HCT116 (cell line): ENCODE data around the gene DNAAF5.

Experiments used
- CBX3 ChIP-seq: IDR thresholded peaks from 2 replicates; pipeline ENCODE4 v1.6.1; 2012; ENCODE audit warnings: low read depth
- CEBPB ChIP-seq: IDR thresholded peaks from 2 replicates; pipeline ENCODE4 v1.6.1; 2012; ENCODE audit warnings: low read depth
- EGR1 ChIP-seq: IDR thresholded peaks from 2 replicates; pipeline ENCODE4 v1.6.1; 2012; ENCODE audit warnings: low read depth
- EZH2 ChIP-seq: fragments of 200-600 bp; sonication (generic); IDR thresholded peaks from 2 replicates; pipeline ENCODE4 v1.6.1; 2017; ENCODE audit warnings: antibody characterized with exemption, mixed run types
- EZH2phosphoT487 ChIP-seq: fragments of 200-600 bp; IDR thresholded peaks from 2 replicates; pipeline ENCODE4 v1.6.1; 2018; ENCODE audit warnings: antibody characterized with exemption, borderline replicate concordance
- JUND ChIP-seq: IDR thresholded peaks from 2 replicates; pipeline ENCODE4 v1.6.1; 2012
- POLR2A ChIP-seq: IDR thresholded peaks from 2 replicates; pipeline ENCODE4 v1.7.0; 2011; ENCODE audit warnings: borderline replicate concordance; ENCODE audit not compliant: insufficient read depth, insufficient read length; ENCODE audit errors: extremely low read depth
- POLR2AphosphoS5 ChIP-seq: IDR thresholded peaks from 2 replicates; pipeline ENCODE4 v1.6.1; 2011; ENCODE audit warnings: mild to moderate bottlenecking, low read depth, low read length, moderate library complexity
- TCF7L2 ChIP-seq: IDR thresholded peaks from 2 replicates; pipeline ENCODE4 v1.7.0; 2011; ENCODE audit warnings: borderline replicate concordance, inconsistent platforms; ENCODE audit not compliant: insufficient read depth, insufficient read length; ENCODE audit errors: extremely low read depth
- TF ChIP-seq, protein P1 (sequence below), 3 experiments: fragments of 200-600 bp in 1 of 3; sonication (generic) in 1 of 3; IDR thresholded peaks in 2 of 3; conservative IDR thresholded peaks in 1 of 3; 2 replicates each; pipeline ENCODE4 v1.5.1; 2012 to 2017; ENCODE audit warnings: low read depth in 2 of 3, low read length in 2 of 3, antibody characterized with exemption in 1 of 3, borderline replicate concordance in 1 of 3, control low read depth in 1 of 3, mild to moderate bottlenecking in 1 of 3, mixed read lengths in 1 of 3, mixed run types in 1 of 3, moderate library complexity in 1 of 3; ENCODE audit not compliant: insufficient read depth in 1 of 3
- TF ChIP-seq, protein P2 (sequence below): IDR thresholded peaks from 2 replicates; pipeline ENCODE4 v1.6.1; 2012
- TF ChIP-seq, protein P3 (sequence below): IDR thresholded peaks from 2 replicates; pipeline ENCODE4 v1.6.1; 2012; ENCODE audit warnings: low read depth
- TF ChIP-seq, protein P4 (sequence below): IDR thresholded peaks from 2 replicates; pipeline ENCODE4 v1.6.1; 2011; ENCODE audit warnings: mild to moderate bottlenecking, low read length, moderate library complexity; ENCODE audit not compliant: insufficient replicate concordance; ENCODE audit errors: extremely low read depth

DNA sequence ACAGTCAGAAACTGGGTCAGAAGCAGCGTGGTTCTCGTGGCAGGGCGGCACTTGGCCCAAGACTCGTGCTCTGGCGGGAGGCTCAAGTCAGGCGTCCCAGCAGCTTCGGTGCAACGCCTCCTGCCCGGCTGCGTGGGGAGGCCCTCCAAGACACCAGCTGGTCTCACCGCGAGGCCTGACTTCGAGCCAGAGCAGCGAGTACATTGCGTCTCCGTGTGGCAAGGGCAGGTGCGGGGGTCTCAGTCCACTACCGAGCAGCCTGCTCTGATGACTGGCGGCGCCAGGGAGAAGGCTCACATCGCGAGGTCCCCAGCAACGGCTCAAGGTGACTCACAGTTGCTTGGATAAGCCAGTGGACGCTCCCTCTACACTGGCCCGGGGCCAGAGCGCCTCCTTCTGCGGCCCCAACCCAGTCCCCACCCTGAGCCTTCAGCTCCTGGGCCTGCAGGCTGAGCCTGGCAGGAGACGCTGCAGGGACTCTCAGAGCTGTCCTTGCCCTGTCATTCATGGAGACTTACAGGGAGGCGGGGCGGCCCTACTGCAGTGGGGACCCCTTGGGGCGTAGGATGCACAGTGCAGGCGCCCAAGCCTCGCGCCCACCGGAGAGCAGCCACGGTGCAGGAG, 42.5 kb downstream of the DNAAF5 start:
- no peak for TF ChIP-seq CBX3
- TF ChIP-seq, protein P1, sequence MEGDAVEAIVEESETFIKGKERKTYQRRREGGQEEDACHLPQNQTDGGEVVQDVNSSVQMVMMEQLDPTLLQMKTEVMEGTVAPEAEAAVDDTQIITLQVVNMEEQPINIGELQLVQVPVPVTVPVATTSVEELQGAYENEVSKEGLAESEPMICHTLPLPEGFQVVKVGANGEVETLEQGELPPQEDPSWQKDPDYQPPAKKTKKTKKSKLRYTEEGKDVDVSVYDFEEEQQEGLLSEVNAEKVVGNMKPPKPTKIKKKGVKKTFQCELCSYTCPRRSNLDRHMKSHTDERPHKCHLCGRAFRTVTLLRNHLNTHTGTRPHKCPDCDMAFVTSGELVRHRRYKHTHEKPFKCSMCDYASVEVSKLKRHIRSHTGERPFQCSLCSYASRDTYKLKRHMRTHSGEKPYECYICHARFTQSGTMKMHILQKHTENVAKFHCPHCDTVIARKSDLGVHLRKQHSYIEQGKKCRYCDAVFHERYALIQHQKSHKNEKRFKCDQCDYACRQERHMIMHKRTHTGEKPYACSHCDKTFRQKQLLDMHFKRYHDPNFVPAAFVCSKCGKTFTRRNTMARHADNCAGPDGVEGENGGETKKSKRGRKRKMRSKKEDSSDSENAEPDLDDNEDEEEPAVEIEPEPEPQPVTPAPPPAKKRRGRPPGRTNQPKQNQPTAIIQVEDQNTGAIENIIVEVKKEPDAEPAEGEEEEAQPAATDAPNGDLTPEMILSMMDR (IDR thresholded peaks at IDR 0.05 in 2 of 3, conservative IDR thresholded peaks at IDR 0.05 in 1 of 3; ENCODE audit: borderline replicate concordance in 1 of 3, insufficient read depth in 1 of 3, low read depth in 2 of 3, low read length in 2 of 3), result no peak
- TF ChIP-seq, protein P2, sequence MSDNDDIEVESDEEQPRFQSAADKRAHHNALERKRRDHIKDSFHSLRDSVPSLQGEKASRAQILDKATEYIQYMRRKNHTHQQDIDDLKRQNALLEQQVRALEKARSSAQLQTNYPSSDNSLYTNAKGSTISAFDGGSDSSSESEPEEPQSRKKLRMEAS, result no peak
- TF ChIP-seq CEBPB, result no peak
- TF ChIP-seq, protein P3, sequence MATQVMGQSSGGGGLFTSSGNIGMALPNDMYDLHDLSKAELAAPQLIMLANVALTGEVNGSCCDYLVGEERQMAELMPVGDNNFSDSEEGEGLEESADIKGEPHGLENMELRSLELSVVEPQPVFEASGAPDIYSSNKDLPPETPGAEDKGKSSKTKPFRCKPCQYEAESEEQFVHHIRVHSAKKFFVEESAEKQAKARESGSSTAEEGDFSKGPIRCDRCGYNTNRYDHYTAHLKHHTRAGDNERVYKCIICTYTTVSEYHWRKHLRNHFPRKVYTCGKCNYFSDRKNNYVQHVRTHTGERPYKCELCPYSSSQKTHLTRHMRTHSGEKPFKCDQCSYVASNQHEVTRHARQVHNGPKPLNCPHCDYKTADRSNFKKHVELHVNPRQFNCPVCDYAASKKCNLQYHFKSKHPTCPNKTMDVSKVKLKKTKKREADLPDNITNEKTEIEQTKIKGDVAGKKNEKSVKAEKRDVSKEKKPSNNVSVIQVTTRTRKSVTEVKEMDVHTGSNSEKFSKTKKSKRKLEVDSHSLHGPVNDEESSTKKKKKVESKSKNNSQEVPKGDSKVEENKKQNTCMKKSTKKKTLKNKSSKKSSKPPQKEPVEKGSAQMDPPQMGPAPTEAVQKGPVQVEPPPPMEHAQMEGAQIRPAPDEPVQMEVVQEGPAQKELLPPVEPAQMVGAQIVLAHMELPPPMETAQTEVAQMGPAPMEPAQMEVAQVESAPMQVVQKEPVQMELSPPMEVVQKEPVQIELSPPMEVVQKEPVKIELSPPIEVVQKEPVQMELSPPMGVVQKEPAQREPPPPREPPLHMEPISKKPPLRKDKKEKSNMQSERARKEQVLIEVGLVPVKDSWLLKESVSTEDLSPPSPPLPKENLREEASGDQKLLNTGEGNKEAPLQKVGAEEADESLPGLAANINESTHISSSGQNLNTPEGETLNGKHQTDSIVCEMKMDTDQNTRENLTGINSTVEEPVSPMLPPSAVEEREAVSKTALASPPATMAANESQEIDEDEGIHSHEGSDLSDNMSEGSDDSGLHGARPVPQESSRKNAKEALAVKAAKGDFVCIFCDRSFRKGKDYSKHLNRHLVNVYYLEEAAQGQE, result no peak
- TF ChIP-seq, protein P4, sequence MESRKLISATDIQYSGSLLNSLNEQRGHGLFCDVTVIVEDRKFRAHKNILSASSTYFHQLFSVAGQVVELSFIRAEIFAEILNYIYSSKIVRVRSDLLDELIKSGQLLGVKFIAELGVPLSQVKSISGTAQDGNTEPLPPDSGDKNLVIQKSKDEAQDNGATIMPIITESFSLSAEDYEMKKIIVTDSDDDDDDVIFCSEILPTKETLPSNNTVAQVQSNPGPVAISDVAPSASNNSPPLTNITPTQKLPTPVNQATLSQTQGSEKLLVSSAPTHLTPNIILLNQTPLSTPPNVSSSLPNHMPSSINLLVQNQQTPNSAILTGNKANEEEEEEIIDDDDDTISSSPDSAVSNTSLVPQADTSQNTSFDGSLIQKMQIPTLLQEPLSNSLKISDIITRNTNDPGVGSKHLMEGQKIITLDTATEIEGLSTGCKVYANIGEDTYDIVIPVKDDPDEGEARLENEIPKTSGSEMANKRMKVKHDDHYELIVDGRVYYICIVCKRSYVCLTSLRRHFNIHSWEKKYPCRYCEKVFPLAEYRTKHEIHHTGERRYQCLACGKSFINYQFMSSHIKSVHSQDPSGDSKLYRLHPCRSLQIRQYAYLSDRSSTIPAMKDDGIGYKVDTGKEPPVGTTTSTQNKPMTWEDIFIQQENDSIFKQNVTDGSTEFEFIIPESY, result no peak
- no peak for TF ChIP-seq TCF7L2
- TF ChIP-seq EGR1, result no peak
- TF ChIP-seq JUND, result no peak
- TF ChIP-seq POLR2A, result no peak
- TF ChIP-seq POLR2AphosphoS5, result no peak
- no peak for TF ChIP-seq EZH2phosphoT487
- TF ChIP-seq EZH2, result no peak
